Measurements from ENCODE around the gene BFSP2.

The BFSP2 gene

DNA sequence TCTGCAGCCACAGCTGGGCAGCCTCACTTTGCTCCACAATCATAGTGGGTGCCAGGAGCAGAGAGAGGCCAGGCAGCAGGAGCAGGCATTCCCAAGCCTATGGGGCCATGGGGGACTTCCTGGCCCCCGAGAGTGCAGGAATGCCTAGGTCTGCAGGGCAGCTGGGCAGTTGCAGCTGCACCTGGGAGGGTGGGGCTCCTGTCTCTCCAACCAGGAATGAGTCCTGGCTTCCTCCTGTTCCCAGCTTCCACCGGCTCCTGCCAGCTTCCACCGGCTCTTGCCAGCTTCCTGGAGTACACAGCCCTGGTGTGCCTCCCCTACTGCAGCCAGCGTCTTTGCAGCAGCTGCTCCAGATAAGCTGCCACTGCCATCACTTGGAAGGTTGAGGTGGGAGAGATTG, 87.3 kb downstream of the BFSP2 start:
- DNase-seq (ENCODE audit: insufficient read length, low spot score): no peak
- FAIRE-seq: no peak
- TF ChIP-seq, protein P1, sequence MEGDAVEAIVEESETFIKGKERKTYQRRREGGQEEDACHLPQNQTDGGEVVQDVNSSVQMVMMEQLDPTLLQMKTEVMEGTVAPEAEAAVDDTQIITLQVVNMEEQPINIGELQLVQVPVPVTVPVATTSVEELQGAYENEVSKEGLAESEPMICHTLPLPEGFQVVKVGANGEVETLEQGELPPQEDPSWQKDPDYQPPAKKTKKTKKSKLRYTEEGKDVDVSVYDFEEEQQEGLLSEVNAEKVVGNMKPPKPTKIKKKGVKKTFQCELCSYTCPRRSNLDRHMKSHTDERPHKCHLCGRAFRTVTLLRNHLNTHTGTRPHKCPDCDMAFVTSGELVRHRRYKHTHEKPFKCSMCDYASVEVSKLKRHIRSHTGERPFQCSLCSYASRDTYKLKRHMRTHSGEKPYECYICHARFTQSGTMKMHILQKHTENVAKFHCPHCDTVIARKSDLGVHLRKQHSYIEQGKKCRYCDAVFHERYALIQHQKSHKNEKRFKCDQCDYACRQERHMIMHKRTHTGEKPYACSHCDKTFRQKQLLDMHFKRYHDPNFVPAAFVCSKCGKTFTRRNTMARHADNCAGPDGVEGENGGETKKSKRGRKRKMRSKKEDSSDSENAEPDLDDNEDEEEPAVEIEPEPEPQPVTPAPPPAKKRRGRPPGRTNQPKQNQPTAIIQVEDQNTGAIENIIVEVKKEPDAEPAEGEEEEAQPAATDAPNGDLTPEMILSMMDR (IDR thresholded peaks at IDR 0.05; ENCODE audit: insufficient read depth, missing control alignments): no peak

DNA sequence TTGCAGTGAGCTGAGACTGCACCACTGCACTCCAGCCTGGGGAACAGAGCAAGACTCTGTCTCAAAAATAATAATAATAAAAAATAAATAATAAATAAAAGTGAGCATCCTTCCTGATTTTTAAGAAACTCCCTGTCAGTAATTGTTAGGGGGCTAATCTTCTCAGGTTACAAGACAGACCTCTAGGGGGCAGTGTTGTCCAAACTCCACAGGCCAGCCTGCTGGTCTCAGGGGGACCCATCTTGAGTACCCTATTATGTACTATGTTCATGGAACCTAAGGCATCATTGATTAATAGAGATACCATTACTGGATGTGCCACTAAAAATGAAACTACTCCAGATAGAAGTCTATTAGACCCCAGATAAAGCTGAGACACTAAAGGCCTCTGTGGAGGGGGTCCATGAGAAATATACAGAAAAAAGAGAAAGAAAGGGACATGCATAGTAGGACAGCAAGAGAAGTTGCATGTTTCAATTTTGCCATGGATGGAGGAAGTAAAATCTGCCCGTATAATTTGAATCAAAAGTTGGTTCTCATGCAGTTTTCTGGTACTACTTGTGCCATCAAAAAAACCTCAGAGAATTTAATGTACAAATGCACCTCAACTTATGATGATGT, 88.2 kb downstream of the BFSP2 start:
- TF ChIP-seq, protein P1 (IDR thresholded peaks at IDR 0.05; ENCODE audit: insufficient read depth, missing control alignments): peak; percentile 8
- DNase-seq (ENCODE audit: insufficient read length, low spot score) (no peak), FAIRE-seq (no peak)

DNA sequence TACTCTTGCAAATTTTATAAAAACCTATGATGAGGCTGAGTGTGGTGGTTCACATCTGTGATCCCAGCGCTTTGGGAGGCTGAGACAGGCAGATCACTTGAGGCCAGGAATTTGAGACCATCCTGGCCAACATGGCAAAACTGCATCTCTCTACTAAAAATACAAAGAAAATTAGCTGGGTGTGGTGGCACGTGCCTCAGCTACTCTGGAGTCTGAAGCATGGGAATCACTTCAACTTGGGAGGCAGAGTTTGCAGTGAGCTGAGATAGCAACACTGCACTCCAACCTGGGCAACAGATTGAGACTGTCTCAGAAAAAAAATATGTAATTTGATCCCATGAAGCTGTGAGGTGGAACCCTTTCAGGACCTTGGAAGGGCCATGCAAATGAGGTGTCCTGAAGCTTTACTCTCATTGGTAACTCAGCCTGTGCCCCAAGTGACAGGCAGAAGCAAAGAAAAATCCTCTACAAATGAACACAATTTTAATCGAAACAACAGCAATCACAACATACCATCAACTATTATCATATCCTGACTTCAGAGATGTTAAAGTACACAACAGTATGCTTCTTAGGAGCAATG, 89.0 kb downstream of the BFSP2 start:
- no peak for FAIRE-seq
- TF ChIP-seq, protein P1 (IDR thresholded peaks at IDR 0.05; ENCODE audit: insufficient read depth, missing control alignments): no peak
- no peak for DNase-seq (ENCODE audit: insufficient read length, low spot score)

DNA sequence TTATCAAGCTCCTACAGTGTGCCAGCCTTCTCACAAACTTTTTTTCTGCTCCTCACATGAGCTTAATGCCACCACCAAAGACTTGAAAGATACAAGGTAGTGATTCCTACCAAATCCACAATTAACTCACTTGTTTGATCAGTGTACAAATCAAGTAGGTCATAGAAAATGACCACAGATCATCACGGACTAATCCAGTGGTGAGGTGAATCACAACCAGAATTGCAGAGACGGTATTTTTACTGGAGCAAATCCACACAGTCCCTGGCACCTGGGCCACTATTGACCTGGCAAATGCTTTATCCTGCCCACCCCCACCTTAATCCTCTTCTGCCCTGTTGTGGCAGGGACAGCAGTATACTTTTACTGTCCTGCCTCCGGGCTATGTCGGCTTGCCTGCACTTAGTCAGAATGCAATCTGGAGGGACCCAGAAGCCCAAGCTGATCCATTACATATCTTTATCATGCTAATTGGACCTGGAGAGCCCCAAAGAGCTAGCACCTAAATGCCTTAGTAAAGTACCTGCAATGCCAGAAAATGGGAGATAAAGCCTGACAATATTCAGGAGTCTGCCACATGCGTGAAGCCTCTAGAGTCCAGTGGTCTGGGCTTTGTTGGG, 89.7 kb downstream of the BFSP2 start:
- FAIRE-seq: no peak
- no peak for DNase-seq (ENCODE audit: insufficient read length, low spot score)
- TF ChIP-seq, protein P1 (IDR thresholded peaks at IDR 0.05; ENCODE audit: insufficient read depth, missing control alignments): no peak

DNA sequence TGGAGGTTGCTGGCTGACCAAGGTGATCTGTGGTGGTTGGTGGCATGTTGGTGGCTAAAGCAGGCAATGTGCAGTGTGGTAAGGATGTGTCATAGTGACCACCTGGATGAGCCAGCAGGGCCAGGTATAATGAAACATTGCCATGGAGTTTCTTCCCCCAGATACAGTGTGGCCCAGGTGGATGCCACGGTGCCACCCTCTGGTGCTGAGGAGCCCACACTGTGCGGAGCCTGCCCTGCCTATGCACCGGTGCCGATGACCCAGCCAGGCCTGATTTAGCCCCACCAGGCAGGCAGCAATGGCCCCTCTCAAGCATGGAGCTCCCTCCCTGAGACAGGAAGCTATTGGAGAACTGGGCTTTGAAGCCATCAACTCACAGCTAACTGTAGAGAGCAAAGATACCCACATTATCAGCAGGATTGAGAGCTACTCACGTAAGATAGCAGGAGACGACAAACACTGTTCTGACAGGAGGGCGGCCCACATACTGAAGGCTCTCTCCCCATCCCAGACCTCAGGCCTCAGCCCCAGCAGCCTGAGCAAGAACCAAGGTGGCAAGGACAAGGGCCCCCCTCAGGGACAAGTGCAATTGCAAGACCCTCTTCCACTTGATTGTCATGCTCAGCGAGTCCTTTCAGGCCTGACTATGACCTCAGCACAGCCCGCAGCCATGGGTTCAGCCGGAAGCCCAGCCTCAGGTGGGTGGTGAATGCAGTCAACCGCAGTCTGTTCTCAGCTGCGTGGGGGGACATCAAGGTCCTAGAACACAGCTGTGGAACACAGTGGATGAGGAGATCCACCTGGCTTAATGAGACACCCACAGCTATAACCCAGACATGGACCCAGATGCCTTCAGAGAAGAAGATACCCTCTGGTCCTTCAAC, 90.9 kb downstream of the BFSP2 start:
- no peak for DNase-seq (ENCODE audit: insufficient read length, low spot score)
- TF ChIP-seq, protein P1 (IDR thresholded peaks at IDR 0.05; ENCODE audit: insufficient read depth, missing control alignments): no peak
- FAIRE-seq: no peak

DNA sequence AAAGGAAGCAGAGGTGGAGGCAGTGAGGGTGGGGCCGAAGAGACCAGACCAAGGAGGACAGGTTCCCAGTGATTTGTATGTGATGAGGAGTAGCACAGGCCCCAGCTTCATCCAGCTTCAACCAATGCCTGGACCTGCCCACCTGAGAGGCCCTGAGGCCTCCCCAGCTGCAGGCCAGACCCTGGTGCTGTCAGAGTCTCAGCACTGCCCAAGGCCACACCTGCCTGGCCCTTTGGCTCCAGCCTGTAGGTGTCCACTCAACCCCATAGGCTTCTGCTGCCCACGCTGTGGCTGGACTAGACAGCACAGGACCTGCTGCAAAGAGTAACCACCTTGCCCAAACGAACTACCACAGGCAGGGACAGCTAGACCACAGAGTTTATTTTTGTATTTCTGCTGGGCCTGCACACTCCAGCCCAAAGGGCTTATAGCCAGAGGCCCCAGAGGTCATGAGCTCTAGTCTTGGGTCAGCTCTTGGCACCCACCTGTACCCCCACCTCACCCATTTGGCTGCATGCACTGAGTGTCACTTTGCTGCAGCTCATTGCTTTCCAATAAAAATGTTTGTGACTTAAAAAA, 91.7 kb downstream of the BFSP2 start:
- FAIRE-seq (no peak), DNase-seq (ENCODE audit: insufficient read length, low spot score) (no peak)
- TF ChIP-seq, protein P1 (IDR thresholded peaks at IDR 0.05; ENCODE audit: insufficient read depth, missing control alignments): no peak
